ENCODE results near the gene SOX1. TPM values are rescaled to one million over a fixed set of nuclear protein-coding genes. Genes with fewer than 3 reads are reported as not detected.

The SOX1 gene
- under 1 TPM in 2 of 4 donors, not detected in 2; 0.19 to 0.68 TPM for total RNA-seq

DNA sequence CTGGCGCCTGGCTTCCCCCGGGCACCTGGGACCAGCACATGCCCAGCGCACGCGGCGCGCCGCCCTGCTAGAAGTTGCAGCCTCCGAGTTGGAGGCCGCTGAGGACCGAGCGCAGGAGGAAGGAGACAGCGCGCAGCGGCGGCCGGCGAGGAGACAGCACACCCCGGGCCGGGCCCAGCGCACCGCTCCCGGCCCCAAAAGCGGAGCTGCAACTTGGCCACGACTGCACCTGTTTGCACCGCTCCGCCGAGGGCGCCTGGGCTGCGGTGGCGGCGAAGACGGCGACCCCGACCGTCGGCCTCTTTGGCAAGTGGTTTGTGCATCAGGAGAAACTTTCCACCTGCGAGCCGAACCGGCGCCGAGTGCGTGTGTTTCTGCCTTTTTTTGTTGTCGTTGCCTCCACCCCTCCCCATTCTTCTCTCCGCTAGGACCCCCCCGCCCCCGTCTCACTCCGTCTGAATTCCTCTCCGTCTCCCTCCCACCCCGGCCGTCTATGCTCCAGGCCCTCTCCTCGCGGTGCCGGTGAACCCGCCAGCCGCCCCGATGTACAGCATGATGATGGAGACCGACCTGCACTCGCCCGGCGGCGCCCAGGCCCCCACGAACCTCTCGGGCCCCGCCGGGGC, at the start of gene SOX1:
TSS of gene SOX1 (plus strand) at position 34 of the 626 bp plus-strand sequence. CDS start at position 544, 510 bp downstream.
- H3K27me3 ChIP-seq, result peaks cover 100% of the 10 kb centered on the region
- TF ChIP-seq POLR2A (IDR thresholded peaks at IDR 0.05) (no peak), POLR2AphosphoS5 (IDR thresholded peaks at IDR 0.05) (no peak), EP300 (IDR thresholded peaks at IDR 0.05) (no peak)
- TF ChIP-seq, protein P1, sequence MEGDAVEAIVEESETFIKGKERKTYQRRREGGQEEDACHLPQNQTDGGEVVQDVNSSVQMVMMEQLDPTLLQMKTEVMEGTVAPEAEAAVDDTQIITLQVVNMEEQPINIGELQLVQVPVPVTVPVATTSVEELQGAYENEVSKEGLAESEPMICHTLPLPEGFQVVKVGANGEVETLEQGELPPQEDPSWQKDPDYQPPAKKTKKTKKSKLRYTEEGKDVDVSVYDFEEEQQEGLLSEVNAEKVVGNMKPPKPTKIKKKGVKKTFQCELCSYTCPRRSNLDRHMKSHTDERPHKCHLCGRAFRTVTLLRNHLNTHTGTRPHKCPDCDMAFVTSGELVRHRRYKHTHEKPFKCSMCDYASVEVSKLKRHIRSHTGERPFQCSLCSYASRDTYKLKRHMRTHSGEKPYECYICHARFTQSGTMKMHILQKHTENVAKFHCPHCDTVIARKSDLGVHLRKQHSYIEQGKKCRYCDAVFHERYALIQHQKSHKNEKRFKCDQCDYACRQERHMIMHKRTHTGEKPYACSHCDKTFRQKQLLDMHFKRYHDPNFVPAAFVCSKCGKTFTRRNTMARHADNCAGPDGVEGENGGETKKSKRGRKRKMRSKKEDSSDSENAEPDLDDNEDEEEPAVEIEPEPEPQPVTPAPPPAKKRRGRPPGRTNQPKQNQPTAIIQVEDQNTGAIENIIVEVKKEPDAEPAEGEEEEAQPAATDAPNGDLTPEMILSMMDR (IDR thresholded peaks at IDR 0.05), result no peak
- WGBS, result 7% methylated on average over 26 of the region's 66 CpGs
- H3K27ac ChIP-seq, result no peak within 1 kb of the TSS
- peak in 1 of 2 donors; percentile 73 for DNase-seq (ENCODE audit: low spot score in 2 of 2)
- no peaks in the 10 kb centered on the region for H3K9me3 ChIP-seq
- H3K4me1 ChIP-seq, result peaks cover 31% of the 10 kb centered on the region
- H3K36me3 ChIP-seq, result no peaks in the 10 kb centered on the region
- peak within 1 kb of the TSS; percentile 47 for H3K4me3 ChIP-seq

DNA sequence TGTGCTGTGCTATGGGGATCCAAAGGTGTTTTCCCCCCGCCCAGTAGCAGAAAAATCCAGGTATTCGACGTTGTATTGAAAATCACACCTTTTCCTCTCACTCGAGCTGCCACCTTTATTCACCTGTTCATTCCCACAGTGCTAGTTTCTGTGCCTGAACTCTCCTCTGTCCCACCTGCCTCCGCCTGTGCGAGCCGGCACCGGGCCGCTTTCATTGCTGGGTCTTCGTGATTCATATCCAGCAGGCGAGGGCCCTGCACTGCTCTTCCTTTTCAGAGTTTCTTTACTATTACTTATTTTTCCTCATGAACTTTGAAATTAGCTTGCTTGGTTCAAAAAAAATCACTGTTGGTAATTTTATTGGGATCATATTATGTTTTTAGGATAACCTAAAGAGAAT, 42.4 kb upstream of the SOX1 start:
- no peaks in the 10 kb centered on the region for H3K4me1 ChIP-seq

DNA sequence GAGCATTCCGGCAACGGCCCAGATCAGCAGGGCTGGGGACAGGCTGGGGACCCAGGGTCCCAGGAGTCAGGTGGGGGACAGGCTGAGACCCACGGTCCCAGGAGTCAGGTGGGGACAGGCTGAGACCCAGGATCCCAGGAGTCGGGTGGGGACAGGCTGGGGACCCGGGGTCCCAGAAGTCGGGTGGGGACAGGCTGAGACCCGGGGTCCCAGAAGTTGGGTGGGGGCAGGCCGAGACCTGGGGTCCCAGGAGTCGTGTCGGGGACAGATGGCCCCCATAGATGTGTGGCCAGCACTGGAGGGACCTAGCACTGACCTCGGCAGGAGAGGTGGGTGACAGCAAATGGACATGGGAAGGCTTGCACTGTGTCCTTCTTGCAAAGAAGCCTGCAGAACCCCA, 39.7 kb upstream of the SOX1 start:
- Histone ChIP-seq H3K4me3 (no peak overlapping the region), H3K27ac (no peak overlapping the region), H3K9me3 (no peaks in the 10 kb centered on the region), H3K4me1 (peaks cover 2% of the 10 kb centered on the region), H3K27me3 (peaks cover 14% of the 10 kb centered on the region), H3K36me3 (no peaks in the 10 kb centered on the region)
- TF ChIP-seq POLR2AphosphoS5 (IDR thresholded peaks at IDR 0.05) (no peak), POLR2A (IDR thresholded peaks at IDR 0.05) (no peak), EP300 (IDR thresholded peaks at IDR 0.05) (no peak)
- TF ChIP-seq, protein P1 (IDR thresholded peaks at IDR 0.05), result no peak
- no peak for DNase-seq (ENCODE audit: low spot score in 2 of 2)
- 88% methylated on average over 11 of the region's 11 CpGs for whole genome bisulfite sequencing

More for the DNA sequence above, 42.4 kb upstream of the SOX1 start:
- WGBS, result 90% methylated on average over 11 of the region's 11 CpGs
- no peak for DNase-seq (ENCODE audit: low spot score in 2 of 2)
- Histone ChIP-seq H3K9me3 (no peaks in the 10 kb centered on the region), H3K27ac (no peak overlapping the region), H3K27me3 (peaks cover 14% of the 10 kb centered on the region), H3K4me3 (no peak overlapping the region), H3K36me3 (no peaks in the 10 kb centered on the region)
- TF ChIP-seq, protein P1 (IDR thresholded peaks at IDR 0.05), result no peak
- no peak for TF ChIP-seq POLR2A (IDR thresholded peaks at IDR 0.05)
- TF ChIP-seq EP300 (IDR thresholded peaks at IDR 0.05), result no peak
- no peak for TF ChIP-seq POLR2AphosphoS5 (IDR thresholded peaks at IDR 0.05)

DNA sequence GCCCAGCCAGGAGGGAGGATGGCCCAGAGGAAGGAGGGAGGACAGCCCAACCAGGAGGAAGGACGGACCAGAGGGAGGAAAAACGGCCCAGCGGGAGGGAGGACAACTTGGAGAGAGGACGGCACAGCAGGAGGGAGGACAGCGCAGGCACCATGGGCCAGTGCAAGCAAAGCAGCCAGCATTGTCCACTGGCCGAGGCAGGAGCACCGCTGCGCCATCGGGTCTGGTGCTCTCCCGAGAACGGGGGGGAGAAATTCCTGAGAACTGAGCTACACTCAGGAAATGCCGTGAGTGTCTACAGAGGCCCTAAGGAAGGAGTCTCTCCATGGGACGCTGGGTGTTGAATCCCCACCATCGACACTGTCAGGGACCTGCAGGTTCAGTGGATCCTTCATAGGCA, 38.5 kb upstream of the SOX1 start:
- 79% methylated on average over 14 of the region's 14 CpGs for WGBS

DNA sequence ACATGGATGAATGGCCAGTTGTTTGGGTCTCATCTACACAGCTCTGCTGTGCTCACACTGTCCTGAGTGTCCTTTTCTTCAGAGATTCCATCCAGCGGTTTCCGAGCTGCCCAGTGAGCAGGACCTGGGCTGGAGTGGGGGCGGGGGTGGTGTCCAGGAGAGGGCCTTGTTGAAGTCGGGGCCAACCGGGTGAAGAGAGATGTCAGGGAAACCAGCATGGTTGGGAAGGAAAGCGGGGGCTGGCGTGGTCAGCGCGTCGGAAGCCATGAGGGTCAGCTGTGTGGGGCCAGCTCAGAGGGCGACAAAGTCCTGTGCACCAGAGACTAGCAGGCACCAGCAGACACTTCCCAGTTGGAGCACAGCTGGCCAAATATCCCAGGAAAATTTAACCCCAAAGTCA, 37.8 kb upstream of the SOX1 start:
- WGBS, result 85% methylated on average over 10 of the region's 11 CpGs
- Histone ChIP-seq H3K27me3 (peaks cover 17% of the 10 kb centered on the region), H3K9me3 (no peaks in the 10 kb centered on the region), H3K36me3 (no peaks in the 10 kb centered on the region), H3K4me3 (no peak overlapping the region), H3K27ac (no peak overlapping the region), H3K4me1 (peaks cover 7% of the 10 kb centered on the region)
- TF ChIP-seq POLR2AphosphoS5 (IDR thresholded peaks at IDR 0.05) (no peak), POLR2A (IDR thresholded peaks at IDR 0.05) (no peak), EP300 (IDR thresholded peaks at IDR 0.05) (no peak)
- TF ChIP-seq, protein P1 (IDR thresholded peaks at IDR 0.05), result no peak
- DNase-seq (ENCODE audit: low spot score in 2 of 2), result no peak

More for the DNA sequence above, 38.5 kb upstream of the SOX1 start:
- no peak overlapping the region for H3K4me3 ChIP-seq
- H3K27ac ChIP-seq, result no peak overlapping the region
- no peaks in the 10 kb centered on the region for H3K9me3 ChIP-seq
- no peak for TF ChIP-seq POLR2A (IDR thresholded peaks at IDR 0.05)
- TF ChIP-seq, protein P1 (IDR thresholded peaks at IDR 0.05), result no peak
- TF ChIP-seq POLR2AphosphoS5 (IDR thresholded peaks at IDR 0.05), result no peak
- no peak for TF ChIP-seq EP300 (IDR thresholded peaks at IDR 0.05)
- H3K27me3 ChIP-seq, result peaks cover 17% of the 10 kb centered on the region
- H3K36me3 ChIP-seq, result no peaks in the 10 kb centered on the region
- H3K4me1 ChIP-seq, result peaks cover 7% of the 10 kb centered on the region
- DNase-seq (ENCODE audit: low spot score in 2 of 2), result no peak
